ENCODE results near the gene PPP1R37.

Gene PPP1R37

DNA sequence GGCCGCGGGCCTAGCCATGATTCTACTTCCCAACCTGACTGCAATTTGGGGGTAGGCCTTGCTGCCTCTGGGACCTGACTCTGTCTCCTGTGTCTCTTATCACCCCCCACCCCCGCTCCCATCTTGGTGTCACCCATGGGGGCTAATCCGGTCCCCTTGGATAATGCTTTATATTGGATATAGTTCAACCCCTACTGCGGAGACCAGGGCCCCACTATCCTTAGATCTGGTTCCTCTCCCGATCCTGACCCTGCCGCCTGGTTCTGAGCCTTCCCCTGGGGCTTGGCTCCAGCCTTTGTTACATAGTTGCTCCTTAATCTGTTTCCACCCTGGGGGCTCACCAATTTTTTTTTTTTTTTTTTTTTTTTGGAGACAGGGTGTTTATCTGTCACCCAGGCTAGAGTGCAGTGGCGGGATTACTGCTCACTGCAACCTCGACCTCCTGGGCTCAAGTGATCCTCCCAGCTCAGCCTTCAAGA, 87.0 kb downstream of the PPP1R37 start:
- H3K4me1 ChIP-seq (ENCODE audit: control insufficient read depth in 1 of 2, insufficient read depth in 2 of 2, low read length in 2 of 2): peaks cover 0 to 30% of the 10 kb centered on the region in 2 donors
- no peak overlapping the region for H3K27ac ChIP-seq (ENCODE audit: low read length)
- no peaks in the 10 kb centered on the region for H3K27me3 ChIP-seq (ENCODE audit: low read depth, low read length)
- H3K4me3 ChIP-seq (ENCODE audit: low read depth in 1 of 2, low read length in 2 of 2): peak overlapping the region; percentile 39 to 74
- H3K9me3 ChIP-seq (ENCODE audit: control insufficient read depth in 1 of 2, low read length in 2 of 2): no peaks in the 10 kb centered on the region
- H3K36me3 ChIP-seq (ENCODE audit: control insufficient read depth in 1 of 2, insufficient read depth in 2 of 2, low read length in 2 of 2): peaks cover 5 to 7% of the 10 kb centered on the region in 2 donors

DNA sequence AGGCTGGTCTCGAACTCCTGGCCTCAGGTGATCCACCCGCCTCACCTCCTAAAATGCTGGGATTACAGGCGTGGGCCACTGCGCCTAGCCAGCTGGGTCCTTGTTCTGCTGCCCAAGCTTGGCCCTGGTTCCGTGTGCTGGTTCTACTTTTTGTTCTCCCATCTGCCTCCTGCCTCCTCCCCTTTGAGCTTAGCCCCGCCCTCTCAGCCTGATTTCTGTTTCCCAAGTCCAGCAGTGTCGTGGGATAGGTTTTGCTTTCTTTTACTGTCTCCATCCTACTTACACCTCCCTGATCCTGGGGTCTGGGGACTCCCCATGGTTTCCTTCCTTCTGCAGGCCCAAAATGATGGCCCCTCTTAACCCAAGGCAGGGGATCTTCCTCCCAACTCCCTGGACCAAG, 88.0 kb downstream of the PPP1R37 start:
- no peaks in the 10 kb centered on the region for H3K27me3 ChIP-seq (ENCODE audit: low read depth, low read length)
- no peak overlapping the region for H3K4me3 ChIP-seq (ENCODE audit: low read depth in 1 of 2, low read length in 2 of 2)
- H3K27ac ChIP-seq (ENCODE audit: low read length): no peak overlapping the region
- H3K4me1 ChIP-seq (ENCODE audit: control insufficient read depth in 1 of 2, insufficient read depth in 2 of 2, low read length in 2 of 2): peaks cover 0 to 30% of the 10 kb centered on the region in 2 donors
- H3K36me3 ChIP-seq (ENCODE audit: control insufficient read depth in 1 of 2, insufficient read depth in 2 of 2, low read length in 2 of 2): peaks cover 5 to 7% of the 10 kb centered on the region in 2 donors
- no peaks in the 10 kb centered on the region for H3K9me3 ChIP-seq (ENCODE audit: control insufficient read depth in 1 of 2, low read length in 2 of 2)

DNA sequence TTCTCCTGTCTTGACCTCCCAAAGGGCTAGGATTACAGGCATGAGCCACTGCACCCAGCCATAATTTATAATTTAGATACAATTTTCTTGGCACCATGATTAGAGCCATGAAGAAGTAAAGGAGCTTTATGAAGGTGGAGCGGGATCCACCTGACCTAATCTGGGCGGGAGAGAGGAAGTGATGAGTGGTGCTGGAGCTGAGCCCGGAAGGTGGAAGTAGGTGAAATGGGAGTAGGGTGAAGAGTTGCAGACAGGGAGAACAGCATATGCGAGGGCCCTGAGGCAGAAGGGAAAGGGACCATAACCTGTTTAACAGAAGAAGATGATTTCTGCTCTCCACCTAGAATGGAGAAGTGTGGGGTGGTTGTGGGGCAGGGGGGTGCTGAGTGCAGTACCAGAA, 89.8 kb downstream of the PPP1R37 start:
- no peak overlapping the region for H3K4me3 ChIP-seq (ENCODE audit: low read depth in 1 of 2, low read length in 2 of 2)
- no peaks in the 10 kb centered on the region for H3K27me3 ChIP-seq (ENCODE audit: low read depth, low read length)
- no peaks in the 10 kb centered on the region for H3K9me3 ChIP-seq (ENCODE audit: control insufficient read depth in 1 of 2, low read length in 2 of 2)
- no peak overlapping the region for H3K27ac ChIP-seq (ENCODE audit: low read length)
- peaks cover 5 to 7% of the 10 kb centered on the region in 2 donors for H3K36me3 ChIP-seq (ENCODE audit: control insufficient read depth in 1 of 2, insufficient read depth in 2 of 2, low read length in 2 of 2)
- peaks cover 0 to 22% of the 10 kb centered on the region in 2 donors for H3K4me1 ChIP-seq (ENCODE audit: control insufficient read depth in 1 of 2, insufficient read depth in 2 of 2, low read length in 2 of 2)

- no peaks in the 10 kb centered on the region for H3K27me3 ChIP-seq (ENCODE audit: low read depth, low read length)
- peaks cover 5 to 7% of the 10 kb centered on the region in 2 donors for H3K36me3 ChIP-seq (ENCODE audit: control insufficient read depth in 1 of 2, insufficient read depth in 2 of 2, low read length in 2 of 2)
- no peaks in the 10 kb centered on the region for H3K9me3 ChIP-seq (ENCODE audit: control insufficient read depth in 1 of 2, low read length in 2 of 2)
- H3K4me3 ChIP-seq (ENCODE audit: low read depth in 1 of 2, low read length in 2 of 2): no peak overlapping the region
- no peak overlapping the region for H3K27ac ChIP-seq (ENCODE audit: low read length)
- peaks cover 0 to 22% of the 10 kb centered on the region in 2 donors for H3K4me1 ChIP-seq (ENCODE audit: control insufficient read depth in 1 of 2, insufficient read depth in 2 of 2, low read length in 2 of 2)
Measured at GRCh38 chr19:45184115-45184514, 91.1 kb downstream of the PPP1R37 start.

GRCh38 chr19:45186509-45187334, 93.7 kb downstream of the PPP1R37 start:
- Histone ChIP-seq H3K4me1 (ENCODE audit: control insufficient read depth in 1 of 2, insufficient read depth in 2 of 2, low read length in 2 of 2) (peaks cover 0 to under 1% of the 10 kb centered on the region in 2 donors), H3K36me3 (ENCODE audit: control insufficient read depth in 1 of 2, insufficient read depth in 2 of 2, low read length in 2 of 2) (no peaks in the 10 kb centered on the region), H3K4me3 (ENCODE audit: low read depth in 1 of 2, low read length in 2 of 2) (no peak overlapping the region), H3K27ac (ENCODE audit: low read length) (no peak overlapping the region), H3K27me3 (ENCODE audit: low read depth, low read length) (no peaks in the 10 kb centered on the region), H3K9me3 (ENCODE audit: control insufficient read depth in 1 of 2, low read length in 2 of 2) (no peaks in the 10 kb centered on the region)

DNA sequence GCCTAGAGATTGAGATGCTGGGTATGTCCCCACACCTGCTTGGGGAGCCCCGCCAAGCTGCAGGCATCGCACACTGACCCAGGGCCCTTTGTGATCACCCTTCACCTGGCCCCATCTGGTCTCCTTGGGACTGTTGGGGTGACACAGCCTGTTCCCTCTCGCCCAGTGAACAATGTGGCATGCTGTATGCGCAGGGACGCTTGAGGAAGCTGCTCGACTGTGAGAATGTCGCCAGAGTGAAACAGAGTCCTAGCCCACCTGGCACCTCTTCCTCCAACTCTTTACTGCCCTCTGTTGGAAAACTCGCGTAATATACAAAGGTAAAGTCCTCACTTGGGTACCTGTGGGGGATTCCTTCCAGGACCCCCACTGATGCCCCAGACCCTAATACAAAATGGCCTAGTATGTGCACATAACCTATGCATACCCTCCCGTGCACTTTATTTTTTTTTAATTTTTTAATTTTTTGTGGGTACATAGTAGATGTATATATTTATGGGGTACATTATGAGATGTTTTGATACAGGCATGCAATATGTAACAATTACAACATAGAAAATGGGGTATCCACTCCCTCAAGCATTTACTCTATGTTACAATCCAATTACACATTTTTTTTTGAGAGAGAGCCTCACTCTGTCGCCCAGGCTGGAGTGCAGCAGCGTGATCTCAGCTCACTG, 94.6 kb downstream of the PPP1R37 start:
- no peaks in the 10 kb centered on the region for H3K27me3 ChIP-seq (ENCODE audit: low read depth, low read length)
- no peak overlapping the region for H3K27ac ChIP-seq (ENCODE audit: low read length)
- H3K9me3 ChIP-seq (ENCODE audit: control insufficient read depth in 1 of 2, low read length in 2 of 2): no peaks in the 10 kb centered on the region
- H3K36me3 ChIP-seq (ENCODE audit: control insufficient read depth in 1 of 2, insufficient read depth in 2 of 2, low read length in 2 of 2): no peaks in the 10 kb centered on the region
- H3K4me3 ChIP-seq (ENCODE audit: low read depth in 1 of 2, low read length in 2 of 2): no peak overlapping the region
- no peaks in the 10 kb centered on the region for H3K4me1 ChIP-seq (ENCODE audit: control insufficient read depth in 1 of 2, insufficient read depth in 2 of 2, low read length in 2 of 2)

GRCh38 chr19:45189971-45190370, 97.0 kb downstream of the PPP1R37 start:
- Histone ChIP-seq H3K9me3 (ENCODE audit: control insufficient read depth in 1 of 2, low read length in 2 of 2) (no peaks in the 10 kb centered on the region), H3K27ac (ENCODE audit: low read length) (no peak overlapping the region), H3K4me3 (ENCODE audit: low read depth in 1 of 2, low read length in 2 of 2) (no peak overlapping the region), H3K27me3 (ENCODE audit: low read depth, low read length) (no peaks in the 10 kb centered on the region), H3K36me3 (ENCODE audit: control insufficient read depth in 1 of 2, insufficient read depth in 2 of 2, low read length in 2 of 2) (no peaks in the 10 kb centered on the region), H3K4me1 (ENCODE audit: control insufficient read depth in 1 of 2, insufficient read depth in 2 of 2, low read length in 2 of 2) (no peaks in the 10 kb centered on the region)

DNA sequence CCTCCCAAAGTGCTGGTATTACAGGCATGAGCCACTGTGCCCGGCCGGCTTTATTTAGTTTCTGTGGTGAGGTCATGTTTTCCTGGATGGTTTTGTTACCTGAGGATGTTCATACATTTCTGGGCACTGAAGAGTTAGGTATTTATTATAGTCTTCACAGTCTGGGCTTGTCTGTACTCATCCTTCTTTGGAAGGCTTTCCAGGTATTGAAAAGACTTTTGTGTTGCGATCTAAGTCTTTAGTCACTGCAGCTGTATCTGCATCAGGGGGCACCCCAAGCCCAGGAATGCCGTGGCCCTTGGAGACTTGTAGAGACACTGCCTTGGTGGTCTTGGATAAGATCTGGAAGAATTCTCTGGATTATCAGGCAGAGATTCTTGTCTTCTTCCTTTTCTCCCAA, 98.4 kb downstream of the PPP1R37 start:
- no peak overlapping the region for H3K27ac ChIP-seq (ENCODE audit: low read length)
- H3K9me3 ChIP-seq (ENCODE audit: control insufficient read depth in 1 of 2, low read length in 2 of 2): no peaks in the 10 kb centered on the region
- H3K4me3 ChIP-seq (ENCODE audit: low read depth in 1 of 2, low read length in 2 of 2): no peak overlapping the region
- H3K36me3 ChIP-seq (ENCODE audit: control insufficient read depth in 1 of 2, insufficient read depth in 2 of 2, low read length in 2 of 2): no peaks in the 10 kb centered on the region
- H3K27me3 ChIP-seq (ENCODE audit: low read depth, low read length): no peaks in the 10 kb centered on the region
- H3K4me1 ChIP-seq (ENCODE audit: control insufficient read depth in 1 of 2, insufficient read depth in 2 of 2, low read length in 2 of 2): no peaks in the 10 kb centered on the region

- H3K4me1 ChIP-seq (ENCODE audit: control insufficient read depth in 1 of 2, insufficient read depth in 2 of 2, low read length in 2 of 2): no peaks in the 10 kb centered on the region
- no peaks in the 10 kb centered on the region for H3K9me3 ChIP-seq (ENCODE audit: control insufficient read depth in 1 of 2, low read length in 2 of 2)
- no peak overlapping the region for H3K27ac ChIP-seq (ENCODE audit: low read length)
- no peak overlapping the region for H3K4me3 ChIP-seq (ENCODE audit: low read depth in 1 of 2, low read length in 2 of 2)
- no peaks in the 10 kb centered on the region for H3K27me3 ChIP-seq (ENCODE audit: low read depth, low read length)
- no peaks in the 10 kb centered on the region for H3K36me3 ChIP-seq (ENCODE audit: control insufficient read depth in 1 of 2, insufficient read depth in 2 of 2, low read length in 2 of 2)
Measured at GRCh38 chr19:45195764-45196163, 102.8 kb downstream of the PPP1R37 start.
